ENCODE measurements around the gene AKAP14.
"Not testable (repeated sequence)": the region's sequence is repeated elsewhere in the genome, so short reads cannot be mapped to it uniquely, and the experiment has no call there.

AKAP14 gene

GRCh38 chrX:119917877-119918276 lies 22.2 kb downstream of the AKAP14 start:
- Histone ChIP-seq H3K27me3 (replicated peaks; ENCODE audit: control insufficient read depth, insufficient read depth, low read length) (no peaks in the 10 kb centered on the region), H3K4me3 (replicated peaks; ENCODE audit: low read depth, low read length) (no peak overlapping the region), H3K36me3 (ENCODE audit: control insufficient read depth, insufficient read depth, low read length) (no peaks in the 10 kb centered on the region)
- TF ChIP-seq, protein P1, sequence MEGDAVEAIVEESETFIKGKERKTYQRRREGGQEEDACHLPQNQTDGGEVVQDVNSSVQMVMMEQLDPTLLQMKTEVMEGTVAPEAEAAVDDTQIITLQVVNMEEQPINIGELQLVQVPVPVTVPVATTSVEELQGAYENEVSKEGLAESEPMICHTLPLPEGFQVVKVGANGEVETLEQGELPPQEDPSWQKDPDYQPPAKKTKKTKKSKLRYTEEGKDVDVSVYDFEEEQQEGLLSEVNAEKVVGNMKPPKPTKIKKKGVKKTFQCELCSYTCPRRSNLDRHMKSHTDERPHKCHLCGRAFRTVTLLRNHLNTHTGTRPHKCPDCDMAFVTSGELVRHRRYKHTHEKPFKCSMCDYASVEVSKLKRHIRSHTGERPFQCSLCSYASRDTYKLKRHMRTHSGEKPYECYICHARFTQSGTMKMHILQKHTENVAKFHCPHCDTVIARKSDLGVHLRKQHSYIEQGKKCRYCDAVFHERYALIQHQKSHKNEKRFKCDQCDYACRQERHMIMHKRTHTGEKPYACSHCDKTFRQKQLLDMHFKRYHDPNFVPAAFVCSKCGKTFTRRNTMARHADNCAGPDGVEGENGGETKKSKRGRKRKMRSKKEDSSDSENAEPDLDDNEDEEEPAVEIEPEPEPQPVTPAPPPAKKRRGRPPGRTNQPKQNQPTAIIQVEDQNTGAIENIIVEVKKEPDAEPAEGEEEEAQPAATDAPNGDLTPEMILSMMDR (IDR thresholded peaks at IDR 0.05; ENCODE audit: insufficient read depth, low read length, poor library complexity, severe bottlenecking): no peak
- DNase-seq (ENCODE audit: extremely low read depth, insufficient read length): no peak

DNA sequence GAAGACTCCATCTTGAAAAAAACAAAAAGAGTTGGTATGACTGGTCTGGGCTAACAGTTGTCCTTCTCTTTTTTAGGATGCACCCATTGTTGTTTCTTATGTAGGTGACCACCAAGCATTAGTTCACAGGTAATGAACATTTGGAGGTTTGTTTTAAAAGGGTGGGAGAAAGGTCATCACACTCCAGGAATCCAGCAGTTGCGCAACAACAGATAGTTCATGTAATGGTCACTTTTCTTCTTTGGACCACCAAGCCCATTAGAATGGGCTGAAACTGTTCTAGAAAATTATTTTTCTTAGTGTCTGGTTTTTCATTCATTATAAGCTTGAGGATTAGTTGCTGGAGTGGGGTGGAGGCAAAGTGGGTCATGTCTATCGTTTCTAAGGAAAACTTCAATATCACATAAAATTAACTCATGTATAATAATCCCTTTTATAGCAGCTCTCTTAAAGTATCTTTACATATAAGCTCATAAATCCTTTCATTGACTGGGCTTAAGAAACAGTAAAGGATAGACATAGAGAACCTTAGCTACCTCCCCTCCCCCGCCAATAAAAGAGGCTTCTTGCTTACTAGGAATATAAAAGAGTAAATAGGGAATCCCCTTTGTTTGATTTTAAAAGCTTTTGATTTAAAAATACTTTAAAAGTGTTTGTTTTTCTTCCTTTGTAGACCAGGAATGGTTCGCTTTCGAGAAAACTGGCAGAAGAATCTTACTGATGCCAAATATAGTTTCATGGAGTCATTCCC lies 24.3 kb downstream of the AKAP14 start:
- Histone ChIP-seq H3K36me3 (ENCODE audit: control insufficient read depth, insufficient read depth, low read length) (no peaks in the 10 kb centered on the region), H3K27me3 (replicated peaks; ENCODE audit: control insufficient read depth, insufficient read depth, low read length) (no peaks in the 10 kb centered on the region), H3K4me3 (replicated peaks; ENCODE audit: low read depth, low read length) (no peak overlapping the region)
- TF ChIP-seq, protein P1 (IDR thresholded peaks at IDR 0.05; ENCODE audit: insufficient read depth, low read length, poor library complexity, severe bottlenecking): no peak
- DNase-seq (ENCODE audit: extremely low read depth, insufficient read length): no peak

DNA sequence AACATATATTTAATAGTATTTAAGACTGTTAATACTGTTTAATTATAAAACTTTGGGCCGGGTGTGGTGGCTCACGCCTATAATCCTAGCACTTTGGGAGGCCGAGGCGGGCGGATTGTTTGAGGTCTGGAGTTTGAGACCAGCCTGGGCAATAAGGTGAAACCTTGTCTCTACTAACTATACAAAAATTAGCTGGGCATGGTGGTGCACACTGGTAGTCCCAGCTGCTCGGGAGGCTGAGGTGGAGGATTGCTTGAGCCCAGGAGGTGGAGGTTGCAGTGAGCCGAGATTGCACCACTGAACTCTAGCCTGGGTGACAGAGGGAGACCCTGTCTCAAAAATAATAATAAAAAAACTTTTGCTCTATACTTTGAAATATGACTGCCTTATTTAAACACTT lies 26.7 kb downstream of the AKAP14 start:
- H3K27me3 ChIP-seq (replicated peaks; ENCODE audit: control insufficient read depth, insufficient read depth, low read length); H3K36me3 ChIP-seq (ENCODE audit: control insufficient read depth, insufficient read depth, low read length); H3K4me3 ChIP-seq (replicated peaks; ENCODE audit: low read depth, low read length); DNase-seq (ENCODE audit: extremely low read depth, insufficient read length): not testable (repeated sequence)

GRCh38 chrX:119935215-119935874 lies 39.7 kb downstream of the AKAP14 start:
- no peak for DNase-seq (ENCODE audit: extremely low read depth, insufficient read length)
- no peak overlapping the region for H3K4me3 ChIP-seq (replicated peaks; ENCODE audit: low read depth, low read length)
- TF ChIP-seq, protein P1 (IDR thresholded peaks at IDR 0.05; ENCODE audit: insufficient read depth, low read length, poor library complexity, severe bottlenecking): no peak
- peaks cover 1% of the 10 kb centered on the region; the same call in 1 of the 2 replicates for H3K36me3 ChIP-seq (ENCODE audit: control insufficient read depth, insufficient read depth, low read length)
- no peaks in the 10 kb centered on the region; the same call in 1 of the 2 replicates for H3K27me3 ChIP-seq (replicated peaks; ENCODE audit: control insufficient read depth, insufficient read depth, low read length)

DNA sequence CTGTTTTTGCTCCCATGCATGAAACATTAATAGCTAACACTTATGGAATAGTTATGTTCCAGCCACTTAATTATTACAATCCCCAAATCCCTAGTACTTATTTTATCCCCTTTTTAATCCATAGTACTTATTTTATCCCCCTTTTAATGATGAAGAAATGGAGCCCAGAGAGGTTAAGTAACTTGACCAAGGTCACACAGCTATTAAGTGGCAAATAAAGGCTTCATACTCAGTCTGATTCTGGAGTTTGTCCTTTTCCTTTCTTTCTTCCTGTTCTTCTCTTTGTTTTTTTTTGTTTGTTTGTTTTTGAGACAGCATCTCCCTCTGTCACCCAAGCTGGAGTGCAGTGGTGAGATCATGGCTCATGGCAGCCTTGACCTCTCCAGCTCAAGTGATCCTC lies 45.6 kb downstream of the AKAP14 start:
- Histone ChIP-seq H3K27me3 (replicated peaks; ENCODE audit: control insufficient read depth, insufficient read depth, low read length) (no peaks in the 10 kb centered on the region), H3K4me3 (replicated peaks; ENCODE audit: low read depth, low read length) (no peak overlapping the region), H3K36me3 (ENCODE audit: control insufficient read depth, insufficient read depth, low read length) (no peaks in the 10 kb centered on the region)
- no peak for DNase-seq (ENCODE audit: extremely low read depth, insufficient read length)
- TF ChIP-seq, protein P1 (IDR thresholded peaks at IDR 0.05; ENCODE audit: insufficient read depth, low read length, poor library complexity, severe bottlenecking): no peak

DNA sequence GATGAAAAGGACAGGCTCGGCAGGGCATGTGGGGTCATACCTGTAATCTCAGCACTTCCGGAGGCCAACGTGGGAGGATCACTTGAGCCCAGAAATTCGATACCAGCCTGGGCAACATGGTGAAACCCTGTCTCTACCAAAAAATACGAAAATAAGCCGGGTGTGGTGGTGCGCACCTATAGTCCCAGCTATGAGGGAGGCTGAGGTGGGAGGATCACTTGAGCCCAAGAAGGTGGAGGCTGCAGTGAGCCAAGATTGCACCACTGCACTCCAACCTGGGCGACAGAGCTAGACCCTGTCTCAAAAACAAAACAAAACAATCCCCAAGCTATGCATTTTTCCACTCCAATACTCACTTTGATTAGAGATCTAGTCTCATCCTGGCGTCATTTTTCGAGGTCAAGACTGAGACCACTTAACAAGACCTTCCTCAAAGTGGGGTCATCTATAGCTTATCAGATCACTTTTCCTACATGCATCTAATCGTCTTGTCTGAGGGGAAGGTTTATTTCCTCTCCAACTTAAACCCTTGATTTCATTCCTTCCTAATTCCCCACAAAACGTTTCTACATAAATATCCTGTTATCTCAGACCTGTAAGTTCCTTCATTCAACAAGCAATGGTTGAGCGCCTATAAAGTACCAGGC lies 46.6 kb downstream of the AKAP14 start:
- no peaks in the 10 kb centered on the region for H3K27me3 ChIP-seq (replicated peaks; ENCODE audit: control insufficient read depth, insufficient read depth, low read length)
- no peaks in the 10 kb centered on the region for H3K36me3 ChIP-seq (ENCODE audit: control insufficient read depth, insufficient read depth, low read length)
- peak overlapping the region; percentile 75 for H3K4me3 ChIP-seq (replicated peaks; ENCODE audit: low read depth, low read length)
- no peak for DNase-seq (ENCODE audit: extremely low read depth, insufficient read length)
- TF ChIP-seq, protein P1 (IDR thresholded peaks at IDR 0.05; ENCODE audit: insufficient read depth, low read length, poor library complexity, severe bottlenecking): no peak

All from GM06990 (cell line).